Measurements from ENCODE around the gene CENPB. TPM values are rescaled to one million over a fixed set of nuclear protein-coding genes. Genes with fewer than 3 reads are reported as not detected.

The CENPB gene
- total and polyA plus RNA-seq, 2 experiments from 2014 or later, result 4.5 to 134 TPM

DNA sequence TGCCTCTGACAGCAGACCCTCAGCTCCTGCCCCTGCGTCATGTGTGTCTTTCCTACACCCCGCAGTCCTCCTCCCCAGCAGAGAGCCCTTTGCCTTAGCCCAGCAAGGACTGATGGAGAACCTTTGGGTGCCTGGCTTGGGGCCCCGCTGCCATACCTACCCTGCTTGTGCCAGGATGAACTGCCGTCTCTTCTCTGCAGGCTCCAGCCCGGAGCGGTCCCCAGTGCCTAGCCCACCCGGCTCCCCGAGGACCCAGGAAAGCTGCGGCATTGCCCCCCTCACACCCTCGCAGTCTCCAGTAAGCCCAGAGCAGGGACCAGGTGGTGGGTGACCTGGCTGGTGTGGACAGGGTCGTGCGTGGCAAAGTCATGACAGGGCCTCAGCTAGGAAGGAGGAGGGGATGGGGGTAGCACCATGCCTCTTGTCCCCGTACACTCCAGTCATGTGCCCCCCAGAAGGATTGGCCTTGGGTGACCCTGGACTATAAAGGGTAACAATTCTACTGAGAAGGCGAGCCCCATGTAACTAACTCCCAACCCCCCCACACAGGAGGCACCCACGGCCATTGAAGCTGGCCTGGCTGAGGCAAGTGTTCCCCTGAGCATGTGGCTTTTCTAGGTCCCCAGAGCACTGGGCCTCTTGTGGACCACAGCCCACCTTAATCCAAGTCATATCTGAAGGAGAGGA is 45.8 kb downstream of the CENPB start:
- no peaks in the 10 kb centered on the region for H3K79me2 ChIP-seq (ENCODE audit: insufficient read depth)
- no peaks in the 10 kb centered on the region for H3F3A ChIP-seq (ENCODE audit: insufficient read depth)
- H3K9ac ChIP-seq, result no peak overlapping the region
- no peak overlapping the region for H3K27ac ChIP-seq
- DNase-seq, result no peak
- H2AFZ ChIP-seq, result no peak overlapping the region
- no peak overlapping the region for H3K4me2 ChIP-seq (ENCODE audit: unreplicated experiment)
- TF ChIP-seq EZH2 (IDR thresholded peaks at IDR 0.05; ENCODE audit: insufficient read depth, poor library complexity, severe bottlenecking) (no peak), EZH2phosphoT487 (IDR thresholded peaks at IDR 0.05; ENCODE audit: insufficient read depth, low read depth) (no peak)
- in situ Hi-C loops (cut with MboI), result no loop called here
- H3K9me2 ChIP-seq (ENCODE audit: insufficient read depth), result no peaks in the 10 kb centered on the region
- no peaks in the 10 kb centered on the region for H3K36me3 ChIP-seq (ENCODE audit: low read depth)
- H3K4me3 ChIP-seq, result no peak overlapping the region
- H3K27me3 ChIP-seq (replicated peaks; ENCODE audit: insufficient read depth), result no peaks in the 10 kb centered on the region
- no peaks in the 10 kb centered on the region for H3K9me3 ChIP-seq (ENCODE audit: low read depth)
- WGBS, 2 experiments (ENCODE audit: low coverage in 1 of 2, low lambda C conversion rate in 2 of 2, missing lambda C conversion rate in 2 of 2), result 80 to 85% methylated on average over 15 of the region's 15 CpGs
- no peaks in the 10 kb centered on the region for H3K4me1 ChIP-seq (ENCODE audit: insufficient read depth)
- no peaks in the 10 kb centered on the region for H4K20me1 ChIP-seq (ENCODE audit: insufficient read depth)

DNA sequence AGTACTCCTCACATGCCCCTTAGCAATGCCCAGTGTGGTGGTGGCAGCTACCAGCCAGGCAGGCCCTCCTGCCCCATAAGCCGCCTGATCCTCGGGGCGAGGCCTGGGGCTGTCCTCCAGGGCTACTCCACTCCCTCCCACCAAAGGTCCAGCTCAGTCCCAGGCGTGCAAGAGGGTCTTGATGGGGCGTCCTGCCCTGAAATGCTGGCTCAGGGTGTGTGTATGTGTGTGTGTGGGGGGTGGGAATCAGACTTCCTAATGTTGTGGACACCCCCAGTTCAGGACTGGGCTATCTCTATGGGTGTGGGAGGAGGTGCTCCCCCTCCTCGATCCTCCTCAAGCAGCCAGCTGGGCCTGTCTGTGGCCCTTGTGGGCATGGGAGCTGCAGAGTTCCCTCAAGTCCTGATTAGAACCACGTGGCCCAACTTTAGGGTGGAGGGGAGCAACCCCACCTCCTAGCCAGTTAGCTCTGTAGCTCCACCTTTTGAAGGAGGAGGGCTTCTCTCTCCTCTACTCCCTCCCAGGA is 46.6 kb downstream of the CENPB start:
- Histone ChIP-seq H3K27ac (no peak overlapping the region), H4K20me1 (ENCODE audit: insufficient read depth) (no peaks in the 10 kb centered on the region), H3F3A (ENCODE audit: insufficient read depth) (no peaks in the 10 kb centered on the region), H3K9me2 (ENCODE audit: insufficient read depth) (no peaks in the 10 kb centered on the region), H3K4me3 (no peak overlapping the region), H3K9me3 (ENCODE audit: low read depth) (no peaks in the 10 kb centered on the region), H3K27me3 (replicated peaks; ENCODE audit: insufficient read depth) (no peaks in the 10 kb centered on the region), H3K36me3 (ENCODE audit: low read depth) (no peaks in the 10 kb centered on the region), H3K4me1 (ENCODE audit: insufficient read depth) (no peaks in the 10 kb centered on the region), H2AFZ (no peak overlapping the region), H3K9ac (no peak overlapping the region), H3K79me2 (ENCODE audit: insufficient read depth) (no peaks in the 10 kb centered on the region), H3K4me2 (ENCODE audit: unreplicated experiment) (no peak overlapping the region)
- 57 to 58% methylated on average over 7 of the region's 7 CpGs for WGBS, 2 experiments (ENCODE audit: low coverage in 1 of 2, low lambda C conversion rate in 2 of 2, missing lambda C conversion rate in 2 of 2)
- TF ChIP-seq EZH2 (IDR thresholded peaks at IDR 0.05; ENCODE audit: insufficient read depth, poor library complexity, severe bottlenecking) (no peak), EZH2phosphoT487 (IDR thresholded peaks at IDR 0.05; ENCODE audit: insufficient read depth, low read depth) (no peak)
- in situ Hi-C loops (cut with MboI), result no loop called here
- DNase-seq, result no peak

DNA sequence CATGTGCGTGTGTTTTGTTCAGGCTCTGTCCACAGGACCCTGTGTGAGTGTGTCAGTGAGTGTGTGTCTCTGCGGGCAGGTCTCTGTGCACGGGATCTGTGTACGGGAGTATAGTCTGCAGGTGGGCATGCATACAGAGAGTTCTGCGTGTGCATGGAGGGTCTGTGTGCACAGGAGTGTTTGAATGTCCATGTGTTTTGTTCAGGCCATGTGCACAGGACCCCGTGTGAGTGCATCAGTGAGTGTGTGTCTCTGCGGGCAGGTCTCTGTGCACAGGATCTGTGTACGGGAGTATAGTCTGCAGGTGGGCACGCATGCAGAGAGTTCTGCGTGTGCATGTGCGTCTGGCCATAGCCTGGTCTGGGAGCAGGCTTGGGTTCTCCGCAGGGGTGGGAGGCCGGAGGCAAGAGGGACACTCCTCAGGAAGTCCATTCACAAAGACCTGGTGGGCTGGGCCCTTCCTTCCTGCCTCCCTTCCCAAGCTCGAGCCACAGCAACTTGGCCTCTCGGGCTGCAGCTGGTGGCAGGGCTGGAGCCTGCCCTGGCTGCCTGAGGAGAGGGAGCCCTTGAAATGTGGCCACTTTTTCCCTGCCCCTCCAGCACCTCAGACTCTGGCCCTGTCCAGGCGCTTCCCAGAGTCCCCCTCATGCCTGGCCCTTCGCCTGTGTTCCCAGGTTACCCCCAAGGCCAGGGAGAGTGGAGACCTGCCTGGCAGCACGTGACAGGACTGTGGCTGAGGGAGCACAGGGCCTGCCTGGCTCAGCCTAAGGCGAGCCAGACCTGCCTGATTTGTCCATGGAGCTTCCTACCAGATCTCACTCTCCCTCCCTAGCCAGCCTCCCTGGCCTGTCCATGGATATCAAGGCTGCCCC is 47.2 kb downstream of the CENPB start:
- 77 to 81% methylated on average over 19 of the region's 19 CpGs for WGBS, 2 experiments (ENCODE audit: low coverage in 1 of 2, low lambda C conversion rate in 2 of 2, missing lambda C conversion rate in 2 of 2)
- no peak for TF ChIP-seq EZH2 (IDR thresholded peaks at IDR 0.05; ENCODE audit: insufficient read depth, poor library complexity, severe bottlenecking)
- no peak for TF ChIP-seq EZH2phosphoT487 (IDR thresholded peaks at IDR 0.05; ENCODE audit: insufficient read depth, low read depth)
- no peak for DNase-seq

DNA sequence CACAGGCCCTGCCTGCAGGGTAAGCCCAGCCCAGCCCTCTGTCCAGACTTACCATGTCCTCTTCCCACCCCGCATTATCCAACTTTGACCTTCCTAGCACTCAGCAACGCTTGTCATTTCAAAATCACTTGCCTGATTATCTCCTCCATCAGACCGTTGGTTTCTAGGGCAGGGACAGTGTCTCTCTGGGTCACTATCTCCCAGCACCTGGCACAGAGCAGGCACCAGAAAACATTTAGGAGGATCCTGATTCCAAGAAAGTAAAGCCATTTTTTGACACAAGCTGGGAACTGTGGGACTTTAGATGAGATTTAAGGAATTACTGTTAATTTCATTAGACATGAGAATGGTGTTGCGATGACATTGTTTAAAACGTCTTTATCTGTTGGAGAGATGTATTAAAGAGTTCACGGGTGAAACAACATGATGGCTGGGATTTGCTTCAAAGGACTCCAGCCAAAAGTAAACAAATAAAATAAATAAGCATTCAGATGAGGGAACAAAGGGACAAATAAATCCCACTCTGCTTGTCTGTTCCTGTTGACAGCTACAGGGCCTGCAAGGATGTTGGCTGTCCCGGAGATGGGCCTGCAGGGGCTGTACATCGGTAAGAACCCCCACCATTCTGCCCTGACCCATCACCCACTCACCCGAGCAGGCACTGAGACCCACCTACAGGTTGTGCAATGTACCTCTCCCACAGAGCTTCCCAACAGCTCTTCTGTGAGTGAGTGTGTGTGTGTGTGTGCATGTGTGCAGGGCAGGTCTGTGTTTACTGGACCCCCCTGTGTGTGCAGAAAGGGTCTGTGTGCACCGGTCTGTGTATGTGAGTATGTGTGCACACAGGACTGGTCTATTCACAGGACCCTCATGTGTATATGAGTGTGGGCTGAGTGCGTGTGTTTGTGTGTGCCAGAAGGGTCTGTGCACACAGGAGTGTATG is 48.2 kb downstream of the CENPB start:
- no peaks in the 10 kb centered on the region for H3K79me2 ChIP-seq (ENCODE audit: insufficient read depth)
- no peaks in the 10 kb centered on the region for H4K20me1 ChIP-seq (ENCODE audit: insufficient read depth)
- no peak overlapping the region for H3K4me2 ChIP-seq (ENCODE audit: unreplicated experiment)
- H3K27ac ChIP-seq, result no peak overlapping the region
- no peak overlapping the region for H3K4me3 ChIP-seq
- TF ChIP-seq EZH2phosphoT487 (IDR thresholded peaks at IDR 0.05; ENCODE audit: insufficient read depth, low read depth), result no peak
- H3F3A ChIP-seq (ENCODE audit: insufficient read depth), result no peaks in the 10 kb centered on the region
- H3K9me2 ChIP-seq (ENCODE audit: insufficient read depth), result no peaks in the 10 kb centered on the region
- in situ Hi-C loops (cut with MboI), result no loop called here
- no peak overlapping the region for H2AFZ ChIP-seq
- no peaks in the 10 kb centered on the region for H3K9me3 ChIP-seq (ENCODE audit: low read depth)
- 65 to 69% methylated on average over 11 of the region's 11 CpGs for whole genome bisulfite sequencing, 2 experiments (ENCODE audit: low coverage in 1 of 2, low lambda C conversion rate in 2 of 2, missing lambda C conversion rate in 2 of 2)
- no peak for DNase-seq
- no peaks in the 10 kb centered on the region for H3K4me1 ChIP-seq (ENCODE audit: insufficient read depth)
- H3K9ac ChIP-seq, result no peak overlapping the region
- peaks cover 3% of the 10 kb centered on the region; the same call in 1 of the 2 replicates for H3K27me3 ChIP-seq (replicated peaks; ENCODE audit: insufficient read depth)
- H3K36me3 ChIP-seq (ENCODE audit: low read depth), result no peaks in the 10 kb centered on the region

More for the DNA sequence above, 47.2 kb downstream of the CENPB start:
- no peaks in the 10 kb centered on the region for H4K20me1 ChIP-seq (ENCODE audit: insufficient read depth)
- in situ Hi-C loops (cut with MboI), result no loop called here
- no peak overlapping the region for H3K27ac ChIP-seq
- H3K4me2 ChIP-seq (ENCODE audit: unreplicated experiment), result no peak overlapping the region
- H3K4me1 ChIP-seq (ENCODE audit: insufficient read depth), result no peaks in the 10 kb centered on the region
- no peaks in the 10 kb centered on the region for H3K79me2 ChIP-seq (ENCODE audit: insufficient read depth)
- H3K36me3 ChIP-seq (ENCODE audit: low read depth), result no peaks in the 10 kb centered on the region
- no peak overlapping the region for H3K4me3 ChIP-seq
- H2AFZ ChIP-seq, result no peak overlapping the region
- no peaks in the 10 kb centered on the region for H3K9me3 ChIP-seq (ENCODE audit: low read depth)
- H3K9ac ChIP-seq, result no peak overlapping the region
- no peaks in the 10 kb centered on the region for H3F3A ChIP-seq (ENCODE audit: insufficient read depth)
- H3K9me2 ChIP-seq (ENCODE audit: insufficient read depth), result no peaks in the 10 kb centered on the region
- no peaks in the 10 kb centered on the region for H3K27me3 ChIP-seq (replicated peaks; ENCODE audit: insufficient read depth)

Data from GM23248 (cell line).